ENCODE results near the gene KLHL9. TPM values are rescaled to one million over a fixed set of nuclear protein-coding genes. Genes with fewer than 3 reads are reported as not detected.

KLHL9 gene
- total and polyA plus RNA-seq, 2 donors (not counting 1 experiment from before 2014, with no cell fraction given): 4.3 to 17.6 TPM

- POLR2A ChIA-PET: no interaction called here
- ATAC-seq (ENCODE audit: low read depth) (peak; percentile 80), DNase-seq (peak; percentile 70)
- H3K4me1 Mint-ChIP-seq: peaks cover 26% of the 10 kb centered on the region
- Histone ChIP-seq H3K4me2 (replicated peaks; ENCODE audit: low read depth, low read length, poor library complexity, severe bottlenecking) (no peak overlapping the region), H3K4me3 (ENCODE audit: control extremely low read depth in 1 of 5, extremely low read depth in 1 of 5, insufficient read depth in 1 of 5, low read depth in 2 of 5, low read length in 4 of 5) (no peak overlapping the region), H3K9ac (ENCODE audit: low read length) (no peak overlapping the region), H2AFZ (ENCODE audit: insufficient read depth, low read depth, low read length, poor library complexity, severe bottlenecking) (no peak overlapping the region), H3K36me3 (replicated peaks in 1 of 2; ENCODE audit: control extremely low read depth in 1 of 2, control insufficient read depth in 1 of 2, extremely low read depth in 1 of 2, insufficient read depth in 2 of 2, low read length in 1 of 2) (peaks cover 0 to 14% of the 10 kb centered on the region in 2 experiments), H3K27me3 (replicated peaks in 1 of 4; ENCODE audit: control extremely low read depth in 1 of 4, control insufficient read depth in 3 of 4, insufficient read depth in 4 of 4, low read length in 3 of 4) (no peaks in the 10 kb centered on the region), H3K79me2 (ENCODE audit: control insufficient read depth, insufficient read depth, low read length) (peaks cover 19% of the 10 kb centered on the region), H3K4me1 (ENCODE audit: control insufficient read depth in 2 of 2, insufficient read depth in 2 of 2, low read length in 2 of 2) (peaks cover 2 to 3% of the 10 kb centered on the region in 2 donors), H3K9me3 (ENCODE audit: control extremely low read depth in 1 of 3, control insufficient read depth in 2 of 3, insufficient read depth in 1 of 3, low read length in 2 of 3) (no peaks in the 10 kb centered on the region), H4K20me1 (ENCODE audit: control insufficient read depth, insufficient read depth, low read length, poor library complexity, severe bottlenecking) (peaks cover 34% of the 10 kb centered on the region), H3K27ac (ENCODE audit: low read length in 2 of 2) (no peak overlapping the region)
- WGBS (ENCODE audit: insufficient coverage): no CpG with 5 or more reads among the region's 2 CpGs
- no peaks in the 10 kb centered on the region for H3K27me3 Mint-ChIP-seq
- H3K9me3 Mint-ChIP-seq (ENCODE audit: insufficient read depth): no peaks in the 10 kb centered on the region
- TF ChIP-seq CTCF (IDR thresholded peaks at IDR 0.05): peak; percentile 90
- no peak for TF ChIP-seq EZH2 (IDR thresholded peaks at IDR 0.05; ENCODE audit: borderline replicate concordance, insufficient read depth, low read depth, low read length, poor library complexity, severe bottlenecking)
- CTCF ChIA-PET: interaction anchor here (0.6 to 6.7 kb wide), 37 partner anchors 8 to 464 kb away, joined by 3 to 159 read pairs (median 5); partner anchors contain the start of genes IFNA2 and KLHL9
- no peak overlapping the region for H3K4me3 Mint-ChIP-seq
- intact Hi-C loops (cut with micrococcal nuclease): loop anchor here (1.0 kb wide), 5 partner anchors 9 to 463 kb away; partner anchors contain the start of gene KLHL9
- H3K27ac Mint-ChIP-seq: no peak overlapping the region
These were observed 8.6 kb downstream of the KLHL9 start for GRCh38 chr9:21326526-21327139.

- WGBS (ENCODE audit: insufficient coverage): 100% methylated on average over 3 of the region's 4 CpGs
- H3K36me3 ChIP-seq (replicated peaks in 1 of 2; ENCODE audit: control extremely low read depth in 1 of 2, control insufficient read depth in 1 of 2, extremely low read depth in 1 of 2, insufficient read depth in 2 of 2, low read length in 1 of 2): peaks cover 0 to 11% of the 10 kb centered on the region in 2 experiments
- no peak overlapping the region for H3K9ac ChIP-seq (ENCODE audit: low read length)
- TF ChIP-seq EZH2 (IDR thresholded peaks at IDR 0.05; ENCODE audit: borderline replicate concordance, insufficient read depth, low read depth, low read length, poor library complexity, severe bottlenecking): no peak
- no peak for TF ChIP-seq CTCF (IDR thresholded peaks at IDR 0.05)
- no peak overlapping the region for H3K4me3 ChIP-seq (ENCODE audit: control extremely low read depth in 1 of 5, extremely low read depth in 1 of 5, insufficient read depth in 1 of 5, low read depth in 2 of 5, low read length in 4 of 5)
- H3K27ac ChIP-seq (ENCODE audit: low read length in 2 of 2): no peak overlapping the region
- no peaks in the 10 kb centered on the region for H3K9me3 ChIP-seq (ENCODE audit: control extremely low read depth in 1 of 3, control insufficient read depth in 2 of 3, insufficient read depth in 1 of 3, low read length in 2 of 3)
- intact Hi-C loops (cut with micrococcal nuclease): no loop called here
- H3K4me1 Mint-ChIP-seq: peaks cover 10% of the 10 kb centered on the region
- H2AFZ ChIP-seq (ENCODE audit: insufficient read depth, low read depth, low read length, poor library complexity, severe bottlenecking): no peak overlapping the region
- POLR2A ChIA-PET: no interaction called here
- ATAC-seq (ENCODE audit: low read depth) (no peak), DNase-seq (no peak)
- no peaks in the 10 kb centered on the region for H3K4me1 ChIP-seq (ENCODE audit: control insufficient read depth in 2 of 2, insufficient read depth in 2 of 2, low read length in 2 of 2)
- peaks cover 23% of the 10 kb centered on the region for H4K20me1 ChIP-seq (ENCODE audit: control insufficient read depth, insufficient read depth, low read length, poor library complexity, severe bottlenecking)
- no peak overlapping the region for H3K4me3 Mint-ChIP-seq
- no peaks in the 10 kb centered on the region for H3K27me3 ChIP-seq (replicated peaks in 1 of 4; ENCODE audit: control extremely low read depth in 1 of 4, control insufficient read depth in 3 of 4, insufficient read depth in 4 of 4, low read length in 3 of 4)
- no peaks in the 10 kb centered on the region for H3K9me3 Mint-ChIP-seq (ENCODE audit: insufficient read depth)
- no peaks in the 10 kb centered on the region for H3K27me3 Mint-ChIP-seq
- peaks cover 5% of the 10 kb centered on the region for H3K79me2 ChIP-seq (ENCODE audit: control insufficient read depth, insufficient read depth, low read length)
- no peak overlapping the region for H3K27ac Mint-ChIP-seq
- CTCF ChIA-PET: interaction anchor here (0.8 to 10.2 kb wide), 6 partner anchors 9 to 464 kb away, joined by 3 to 159 read pairs (median 14); no protein-coding TSS in a partner anchor
- no peak overlapping the region for H3K4me2 ChIP-seq (replicated peaks; ENCODE audit: low read depth, low read length, poor library complexity, severe bottlenecking)
These were observed 11.2 kb downstream of the KLHL9 start for GRCh38 chr9:21324047-21324446.

All from B cell (primary cell).